K562 (cell line): ENCODE data around the gene IRF1. TPM values are rescaled to one million over a fixed set of nuclear protein-coding genes. Genes with fewer than 3 reads are reported as not detected.

ENCODE experiments used
- ETV1 ChIP-seq: fragments of 450-650 bp; conservative IDR thresholded peaks from 2 replicates; pipeline ENCODE4 v1.6.1; 2016; ENCODE audit warnings: missing genetic modification characterization, control low read depth, low read depth, missing compliant biosample characterization
- HEY1 ChIP-seq: fragments of 250-450 bp; sonication (Bioruptor Pico); IDR thresholded peaks from 2 replicates; pipeline ENCODE4 v1.5.0; 2020; ENCODE audit warnings: mild to moderate bottlenecking, moderate library complexity, borderline replicate concordance
- HIVEP1 ChIP-seq: fragments of 250-450 bp; sonication (Bioruptor Pico); IDR thresholded peaks from 2 replicates; pipeline ENCODE4 v1.4.0; 2020; ENCODE audit warnings: mild to moderate bottlenecking
- MTF1 ChIP-seq: fragments of 250-450 bp; sonication (Bioruptor Pico); IDR thresholded peaks from 2 replicates; pipeline ENCODE4 v1.9.0; 2021; ENCODE audit warnings: moderate library complexity, mild to moderate bottlenecking, inconsistent platforms, borderline replicate concordance
- NBN ChIP-seq: fragments of 450-650 bp; IDR thresholded peaks from 2 replicates; pipeline ENCODE4 v1.6.1; 2016; ENCODE audit warnings: low read depth, mild to moderate bottlenecking
- RAD21 ChIP-seq, 2 experiments: fragments of 250-450 bp in 1 of 2; fragments of 450-650 bp in 1 of 2; sonication (Bioruptor Pico) in 1 of 2; formaldehyde crosslinking in 1 of 2; IDR thresholded peaks in 1 of 2; conservative IDR thresholded peaks in 1 of 2; 2 replicates each; pipeline versions ENCODE4 v1.4.0 to v1.8.0; 2020 to 2022; ENCODE audit warnings: mild to moderate bottlenecking in 2 of 2, moderate library complexity in 1 of 2
- RBM22 ChIP-seq: fragments of 200-400 bp; formaldehyde crosslinking; IDR thresholded peaks from 2 replicates; pipeline ENCODE4 v1.6.1; 2018; ENCODE audit warnings: low read length, low read depth; ENCODE audit not compliant: poor library complexity, severe bottlenecking
- TOE1 ChIP-seq, 2 experiments: fragments of 450-650 bp in 1 of 2; sonication (generic) in 1 of 2; formaldehyde crosslinking in 1 of 2; IDR thresholded peaks; 2 replicates each; pipeline versions ENCODE4 v1.7.1 to v1.8.0; 2016 to 2022; ENCODE audit warnings: borderline replicate concordance in 2 of 2, mild to moderate bottlenecking in 2 of 2, antibody characterized with exemption in 1 of 2, inconsistent platforms in 1 of 2, low read depth in 1 of 2, missing genetic modification reagents in 1 of 2, moderate library complexity in 1 of 2
- ZBTB8A ChIP-seq: fragments of 450-650 bp; IDR thresholded peaks from 2 replicates; pipeline ENCODE4 v1.6.1; 2018; ENCODE audit warnings: mild to moderate bottlenecking, moderate library complexity; ENCODE audit not compliant: partially characterized antibody
- ZNF253 ChIP-seq: fragments of 250-450 bp; sonication (Bioruptor Pico); conservative IDR thresholded peaks from 2 replicates; pipeline ENCODE4 v1.6.1; 2021; ENCODE audit warnings: mild to moderate bottlenecking
- ZNF445 ChIP-seq: fragments of 250-450 bp; sonication (Bioruptor Pico); IDR thresholded peaks from 2 replicates; pipeline ENCODE4 v1.4.0; 2020; ENCODE audit warnings: low read depth, mild to moderate bottlenecking, moderate library complexity
- ZNF551 ChIP-seq: fragments of 250-450 bp; sonication (Bioruptor Pico); IDR thresholded peaks from 2 replicates; pipeline ENCODE4 v1.5.0; 2021; ENCODE audit warnings: mild to moderate bottlenecking, moderate library complexity
- ZNF717 ChIP-seq: fragments of 250-450 bp; sonication (Bioruptor Pico); IDR thresholded peaks from 2 replicates; pipeline ENCODE4 v1.5.0; 2021
- polyA plus RNA-seq, 8 experiments: library from polyadenylated mRNA; depleted of rRNA in 4 of 8; stranded (reverse) in 5 of 8; unstranded in 3 of 8; fragments of >200 nt; fragmentation: Nextera tagmentation in 2 of 8; fragmentation: Illumina TruSeq in 1 of 8; extraction: Ambion mirVana in 2 of 8; extraction: Trizol in 1 of 8; gene quantifications; 2 replicates each; pipeline versions ENCODE4 v1.2.1 to v1.2.3, GENCODE V29; 2011 to 2014; ENCODE audit warnings: inconsistent platforms in 1 of 8, missing spikeins in 1 of 8
- total RNA-seq, 7 experiments: library from RNA; depleted of rRNA in 6 of 7; stranded (reverse); fragments of >200 nt in 6 of 7; fragmentation: Illumina TruSeq in 2 of 7; extraction: Trizol in 2 of 7; gene quantifications; 2 replicates each; pipeline versions ENCODE4 v1.2.1 to v1.2.3, GENCODE V29; 2011 to 2021; ENCODE audit warnings: low replicate concordance in 1 of 7
- TF ChIP-seq, protein P1 (sequence below): fragments of 250-450 bp; sonication (Bioruptor Pico); IDR thresholded peaks from 2 replicates; pipeline ENCODE4 v1.4.0; 2020; ENCODE audit warnings: mild to moderate bottlenecking, moderate library complexity, borderline replicate concordance
- TF ChIP-seq, protein P2 (sequence below), 2 experiments: fragments of 150-350 bp in 1 of 2; IDR thresholded peaks; 2 replicates each; pipeline ENCODE4 v1.6.1; 2012 to 2016; ENCODE audit warnings: low read depth in 2 of 2, low read length in 2 of 2, mild to moderate bottlenecking in 1 of 2, moderate library complexity in 1 of 2
- TF ChIP-seq, protein P3 (sequence below): fragments of 450-650 bp; IDR thresholded peaks from 2 replicates; pipeline ENCODE4 v1.6.1; 2016; ENCODE audit warnings: antibody characterized with exemption
- TF ChIP-seq, protein P4 (sequence below): fragments of 250-450 bp; sonication (Bioruptor Pico); IDR thresholded peaks from 2 replicates; pipeline ENCODE4 v1.9.0; 2021; ENCODE audit warnings: mild to moderate bottlenecking, inconsistent platforms

The IRF1 gene
- total and polyA plus RNA-seq, 9 of the 15 experiments (the other 6 are each of a cell fraction or from before 2014, with no cell fraction given) = 1.1 to 12.3 (median 5.9) TPM

DNA sequence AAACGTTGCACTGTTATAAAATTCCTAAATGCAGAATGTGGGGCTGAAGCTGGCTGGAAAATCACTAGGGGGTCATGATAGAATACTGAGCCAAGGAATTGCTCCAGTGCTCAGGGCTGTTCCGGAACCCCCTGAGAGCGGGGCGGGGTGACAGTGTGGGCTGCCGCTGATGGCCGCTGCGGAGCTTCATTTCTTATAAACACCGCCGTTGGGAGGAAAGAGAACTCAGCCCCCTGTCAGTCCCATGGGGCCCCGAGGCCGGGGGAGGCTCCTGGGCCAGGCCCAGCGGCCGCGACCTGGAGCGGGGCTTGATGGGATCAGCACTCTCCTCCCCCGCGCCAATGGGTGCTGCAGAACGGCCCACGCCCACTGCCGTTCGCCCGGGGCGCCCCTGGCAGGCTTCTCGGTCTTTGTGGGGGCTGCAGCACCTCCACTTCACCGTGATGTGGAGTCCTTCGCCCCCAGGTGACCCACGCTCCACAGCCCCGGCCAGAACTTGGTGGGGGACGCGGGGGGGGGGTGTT, 5.2 kb upstream of the IRF1 start (continued):
- TF ChIP-seq, protein P1, sequence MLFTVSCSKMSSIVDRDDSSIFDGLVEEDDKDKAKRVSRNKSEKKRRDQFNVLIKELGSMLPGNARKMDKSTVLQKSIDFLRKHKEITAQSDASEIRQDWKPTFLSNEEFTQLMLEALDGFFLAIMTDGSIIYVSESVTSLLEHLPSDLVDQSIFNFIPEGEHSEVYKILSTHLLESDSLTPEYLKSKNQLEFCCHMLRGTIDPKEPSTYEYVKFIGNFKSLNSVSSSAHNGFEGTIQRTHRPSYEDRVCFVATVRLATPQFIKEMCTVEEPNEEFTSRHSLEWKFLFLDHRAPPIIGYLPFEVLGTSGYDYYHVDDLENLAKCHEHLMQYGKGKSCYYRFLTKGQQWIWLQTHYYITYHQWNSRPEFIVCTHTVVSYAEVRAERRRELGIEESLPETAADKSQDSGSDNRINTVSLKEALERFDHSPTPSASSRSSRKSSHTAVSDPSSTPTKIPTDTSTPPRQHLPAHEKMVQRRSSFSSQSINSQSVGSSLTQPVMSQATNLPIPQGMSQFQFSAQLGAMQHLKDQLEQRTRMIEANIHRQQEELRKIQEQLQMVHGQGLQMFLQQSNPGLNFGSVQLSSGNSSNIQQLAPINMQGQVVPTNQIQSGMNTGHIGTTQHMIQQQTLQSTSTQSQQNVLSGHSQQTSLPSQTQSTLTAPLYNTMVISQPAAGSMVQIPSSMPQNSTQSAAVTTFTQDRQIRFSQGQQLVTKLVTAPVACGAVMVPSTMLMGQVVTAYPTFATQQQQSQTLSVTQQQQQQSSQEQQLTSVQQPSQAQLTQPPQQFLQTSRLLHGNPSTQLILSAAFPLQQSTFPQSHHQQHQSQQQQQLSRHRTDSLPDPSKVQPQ (CRISPR knock-in tag) = no peak
- TF ChIP-seq, protein P2, sequence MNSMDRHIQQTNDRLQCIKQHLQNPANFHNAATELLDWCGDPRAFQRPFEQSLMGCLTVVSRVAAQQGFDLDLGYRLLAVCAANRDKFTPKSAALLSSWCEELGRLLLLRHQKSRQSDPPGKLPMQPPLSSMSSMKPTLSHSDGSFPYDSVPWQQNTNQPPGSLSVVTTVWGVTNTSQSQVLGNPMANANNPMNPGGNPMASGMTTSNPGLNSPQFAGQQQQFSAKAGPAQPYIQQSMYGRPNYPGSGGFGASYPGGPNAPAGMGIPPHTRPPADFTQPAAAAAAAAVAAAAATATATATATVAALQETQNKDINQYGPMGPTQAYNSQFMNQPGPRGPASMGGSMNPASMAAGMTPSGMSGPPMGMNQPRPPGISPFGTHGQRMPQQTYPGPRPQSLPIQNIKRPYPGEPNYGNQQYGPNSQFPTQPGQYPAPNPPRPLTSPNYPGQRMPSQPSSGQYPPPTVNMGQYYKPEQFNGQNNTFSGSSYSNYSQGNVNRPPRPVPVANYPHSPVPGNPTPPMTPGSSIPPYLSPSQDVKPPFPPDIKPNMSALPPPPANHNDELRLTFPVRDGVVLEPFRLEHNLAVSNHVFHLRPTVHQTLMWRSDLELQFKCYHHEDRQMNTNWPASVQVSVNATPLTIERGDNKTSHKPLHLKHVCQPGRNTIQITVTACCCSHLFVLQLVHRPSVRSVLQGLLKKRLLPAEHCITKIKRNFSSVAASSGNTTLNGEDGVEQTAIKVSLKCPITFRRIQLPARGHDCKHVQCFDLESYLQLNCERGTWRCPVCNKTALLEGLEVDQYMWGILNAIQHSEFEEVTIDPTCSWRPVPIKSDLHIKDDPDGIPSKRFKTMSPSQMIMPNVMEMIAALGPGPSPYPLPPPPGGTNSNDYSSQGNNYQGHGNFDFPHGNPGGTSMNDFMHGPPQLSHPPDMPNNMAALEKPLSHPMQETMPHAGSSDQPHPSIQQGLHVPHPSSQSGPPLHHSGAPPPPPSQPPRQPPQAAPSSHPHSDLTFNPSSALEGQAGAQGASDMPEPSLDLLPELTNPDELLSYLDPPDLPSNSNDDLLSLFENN (IDR thresholded peaks at IDR 0.05; ENCODE audit: low read depth in 2 of 2, low read length in 2 of 2) = peak in 1 of 2 experiments; percentile 46; a peak in 1 of 4 replicates
- TF ChIP-seq ZNF253 (CRISPR knock-in tag) (no peak), RBM22 (no peak), ZNF717 (CRISPR knock-in tag) (no peak), HIVEP1 (CRISPR knock-in tag) (no peak), NBN (peak; percentile 73), RAD21 (CRISPR knock-in tag; conservative IDR thresholded peaks at IDR 0.05 in 1 of 2, IDR thresholded peaks at IDR 0.05 in 1 of 2) (peak; percentile 43 to 48), ZBTB8A (no peak), MTF1 (CRISPR knock-in tag) (no peak), ETV1 (tag) (peak; percentile 80), ZNF551 (CRISPR knock-in tag) (no peak), HEY1 (CRISPR knock-in tag) (no peak), ZNF445 (CRISPR knock-in tag) (no peak), TOE1 (IDR thresholded peaks at IDR 0.05; ENCODE audit: borderline replicate concordance) (peak; percentile 49; the same call in 1 of the 2 replicates), TOE1 (CRISPR knock-in tag; IDR thresholded peaks at IDR 0.05; ENCODE audit: borderline replicate concordance, low read depth) (no peak)
- TF ChIP-seq, protein P3, sequence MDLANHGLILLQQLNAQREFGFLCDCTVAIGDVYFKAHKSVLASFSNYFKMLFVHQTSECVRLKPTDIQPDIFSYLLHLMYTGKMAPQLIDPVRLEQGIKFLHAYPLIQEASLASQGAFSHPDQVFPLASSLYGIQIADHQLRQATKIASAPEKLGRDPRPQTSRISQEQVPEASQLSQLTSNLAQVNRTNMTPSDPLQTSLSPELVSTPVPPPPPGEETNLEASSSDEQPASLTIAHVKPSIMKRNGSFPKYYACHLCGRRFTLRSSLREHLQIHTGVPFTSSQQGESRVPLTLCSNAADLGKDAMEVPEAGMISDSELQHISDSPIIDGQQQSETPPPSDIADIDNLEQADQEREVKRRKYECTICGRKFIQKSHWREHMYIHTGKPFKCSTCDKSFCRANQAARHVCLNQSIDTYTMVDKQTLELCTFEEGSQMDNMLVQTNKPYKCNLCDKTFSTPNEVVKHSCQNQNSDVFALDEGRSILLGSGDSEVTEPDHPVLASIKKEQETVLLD = 0 out of 2 replicates have a peak, but pooled peaks have one; percentile 33
- TF ChIP-seq, protein P4, sequence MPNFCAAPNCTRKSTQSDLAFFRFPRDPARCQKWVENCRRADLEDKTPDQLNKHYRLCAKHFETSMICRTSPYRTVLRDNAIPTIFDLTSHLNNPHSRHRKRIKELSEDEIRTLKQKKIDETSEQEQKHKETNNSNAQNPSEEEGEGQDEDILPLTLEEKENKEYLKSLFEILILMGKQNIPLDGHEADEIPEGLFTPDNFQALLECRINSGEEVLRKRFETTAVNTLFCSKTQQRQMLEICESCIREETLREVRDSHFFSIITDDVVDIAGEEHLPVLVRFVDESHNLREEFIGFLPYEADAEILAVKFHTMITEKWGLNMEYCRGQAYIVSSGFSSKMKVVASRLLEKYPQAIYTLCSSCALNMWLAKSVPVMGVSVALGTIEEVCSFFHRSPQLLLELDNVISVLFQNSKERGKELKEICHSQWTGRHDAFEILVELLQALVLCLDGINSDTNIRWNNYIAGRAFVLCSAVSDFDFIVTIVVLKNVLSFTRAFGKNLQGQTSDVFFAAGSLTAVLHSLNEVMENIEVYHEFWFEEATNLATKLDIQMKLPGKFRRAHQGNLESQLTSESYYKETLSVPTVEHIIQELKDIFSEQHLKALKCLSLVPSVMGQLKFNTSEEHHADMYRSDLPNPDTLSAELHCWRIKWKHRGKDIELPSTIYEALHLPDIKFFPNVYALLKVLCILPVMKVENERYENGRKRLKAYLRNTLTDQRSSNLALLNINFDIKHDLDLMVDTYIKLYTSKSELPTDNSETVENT (CRISPR knock-in tag) = peak; percentile 18; the same call in 1 of the 2 replicates
